ENCODE measurements around the gene SLC25A41.

The SLC25A41 gene

DNA sequence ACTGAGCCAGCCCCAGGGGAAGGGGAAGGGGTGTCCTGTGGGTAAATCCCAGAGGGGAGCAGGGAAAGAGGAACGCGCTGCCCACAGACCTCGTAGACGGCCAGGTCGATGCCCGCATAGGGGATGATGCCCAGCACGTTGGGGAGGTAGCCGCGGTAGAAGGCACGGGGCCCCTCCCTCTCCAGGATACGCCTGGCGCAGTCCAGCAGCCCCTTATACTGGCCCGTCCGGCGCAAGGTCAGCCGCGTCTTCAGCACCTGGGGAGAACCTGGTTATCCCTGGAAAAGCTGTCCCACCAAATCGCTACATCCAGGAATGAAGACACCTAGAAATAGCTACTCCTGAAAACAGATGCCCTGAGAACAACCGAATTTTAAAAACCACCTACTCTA, 18.7 kb upstream of the SLC25A41 start:
- TF ChIP-seq, protein P1, sequence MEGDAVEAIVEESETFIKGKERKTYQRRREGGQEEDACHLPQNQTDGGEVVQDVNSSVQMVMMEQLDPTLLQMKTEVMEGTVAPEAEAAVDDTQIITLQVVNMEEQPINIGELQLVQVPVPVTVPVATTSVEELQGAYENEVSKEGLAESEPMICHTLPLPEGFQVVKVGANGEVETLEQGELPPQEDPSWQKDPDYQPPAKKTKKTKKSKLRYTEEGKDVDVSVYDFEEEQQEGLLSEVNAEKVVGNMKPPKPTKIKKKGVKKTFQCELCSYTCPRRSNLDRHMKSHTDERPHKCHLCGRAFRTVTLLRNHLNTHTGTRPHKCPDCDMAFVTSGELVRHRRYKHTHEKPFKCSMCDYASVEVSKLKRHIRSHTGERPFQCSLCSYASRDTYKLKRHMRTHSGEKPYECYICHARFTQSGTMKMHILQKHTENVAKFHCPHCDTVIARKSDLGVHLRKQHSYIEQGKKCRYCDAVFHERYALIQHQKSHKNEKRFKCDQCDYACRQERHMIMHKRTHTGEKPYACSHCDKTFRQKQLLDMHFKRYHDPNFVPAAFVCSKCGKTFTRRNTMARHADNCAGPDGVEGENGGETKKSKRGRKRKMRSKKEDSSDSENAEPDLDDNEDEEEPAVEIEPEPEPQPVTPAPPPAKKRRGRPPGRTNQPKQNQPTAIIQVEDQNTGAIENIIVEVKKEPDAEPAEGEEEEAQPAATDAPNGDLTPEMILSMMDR (IDR thresholded peaks at IDR 0.05; ENCODE audit: low read depth, low read length): no peak
- no peak overlapping the region for H3K4me3 ChIP-seq (ENCODE audit: low read depth, low read length)

DNA sequence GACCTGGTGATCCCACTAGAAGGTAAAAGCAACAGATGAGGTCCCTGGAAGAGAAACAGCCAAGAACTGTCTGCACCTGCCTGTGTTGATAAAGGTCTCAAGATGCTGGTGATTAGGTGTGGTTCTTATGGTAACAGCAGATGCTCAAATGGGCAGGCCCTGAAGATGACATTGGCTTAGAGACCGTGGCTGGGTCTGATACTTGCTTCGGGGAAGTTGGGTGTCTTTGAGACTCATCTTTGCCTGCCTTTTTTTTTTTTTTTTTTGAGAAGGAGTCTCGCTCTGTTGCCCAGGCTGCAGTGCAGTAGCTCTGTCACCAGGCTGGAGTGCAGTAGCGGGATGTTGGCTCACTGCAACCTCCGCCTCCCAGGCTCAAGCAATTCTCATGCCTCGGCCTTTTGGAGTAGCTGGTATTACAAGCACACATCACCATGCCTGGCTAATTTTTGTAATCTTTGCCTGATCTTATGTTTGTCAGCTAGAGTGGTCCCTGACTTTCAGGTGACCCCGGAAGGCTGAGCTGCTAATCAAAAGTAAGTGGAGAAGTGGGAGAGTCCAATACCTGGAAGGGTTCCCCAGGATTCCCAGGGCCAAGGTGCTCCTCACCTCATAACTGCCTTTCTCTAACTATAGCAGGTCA, 18.1 kb upstream of the SLC25A41 start:
- TF ChIP-seq, protein P1 (IDR thresholded peaks at IDR 0.05; ENCODE audit: low read depth, low read length): no peak
- no peak overlapping the region for H3K4me3 ChIP-seq (ENCODE audit: low read depth, low read length)

DNA sequence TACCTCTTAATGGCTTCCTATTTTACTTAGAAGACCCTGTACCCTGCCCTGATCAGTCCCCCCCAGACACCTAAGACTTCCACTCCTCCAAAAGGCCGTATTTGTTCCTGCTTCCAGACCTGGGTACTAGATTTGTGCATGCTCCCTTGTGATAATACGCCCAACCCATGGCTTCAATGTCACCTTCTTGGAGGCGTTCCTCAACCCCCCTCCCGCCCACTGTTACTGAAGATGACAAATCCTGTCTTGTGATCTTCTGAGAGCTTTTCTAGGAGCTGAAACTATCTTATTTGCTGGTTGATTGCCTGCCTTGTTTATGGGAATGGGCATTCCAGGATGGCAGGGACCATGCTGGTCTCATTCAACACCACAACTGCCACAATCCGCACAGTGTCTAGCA, 16.6 kb upstream of the SLC25A41 start:
- H3K4me3 ChIP-seq (ENCODE audit: low read depth, low read length): no peak overlapping the region
- TF ChIP-seq, protein P1 (IDR thresholded peaks at IDR 0.05; ENCODE audit: low read depth, low read length): no peak

DNA sequence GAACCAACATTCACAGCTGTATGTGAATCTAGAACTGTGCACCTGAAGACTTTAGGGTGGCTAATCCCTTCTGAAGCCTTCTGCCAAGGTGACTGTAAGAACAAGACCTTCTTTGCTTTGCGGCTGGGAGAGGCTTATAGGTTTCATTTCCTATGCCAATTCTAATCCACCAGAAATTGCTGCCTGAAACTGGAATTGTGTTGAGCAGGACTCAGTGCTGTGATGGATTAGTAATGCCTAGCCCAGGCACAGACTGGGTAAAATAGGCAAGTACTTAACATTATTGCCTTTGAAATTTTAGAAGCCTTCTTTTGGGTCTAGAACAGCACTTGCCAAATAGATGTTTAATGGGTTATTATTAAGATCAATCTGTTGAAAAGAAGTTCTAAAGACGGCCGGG, 14.5 kb upstream of the SLC25A41 start:
- TF ChIP-seq, protein P1 (IDR thresholded peaks at IDR 0.05; ENCODE audit: low read depth, low read length): no peak
- H3K4me3 ChIP-seq (ENCODE audit: low read depth, low read length): no peak overlapping the region

DNA sequence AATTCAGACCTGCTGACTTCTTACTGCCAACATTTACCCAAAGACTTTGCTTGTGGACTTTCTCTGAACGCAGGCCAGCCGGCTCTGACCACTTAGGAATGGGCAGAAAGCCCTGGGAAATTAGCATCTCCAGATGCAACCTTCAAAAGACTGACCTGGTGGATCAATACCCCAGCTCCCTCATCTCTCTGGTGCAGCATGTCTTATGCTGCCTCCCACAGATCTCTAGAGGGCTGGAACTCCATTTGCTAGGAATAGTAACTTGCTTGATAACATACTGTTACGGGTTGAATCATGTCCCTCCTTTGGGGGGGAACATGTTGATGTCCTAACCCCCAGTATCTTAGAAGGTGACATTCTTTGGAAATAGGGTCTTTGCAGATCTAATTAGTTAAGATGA, 12.9 kb upstream of the SLC25A41 start:
- TF ChIP-seq, protein P1 (IDR thresholded peaks at IDR 0.05; ENCODE audit: low read depth, low read length): no peak
- no peak overlapping the region for H3K4me3 ChIP-seq (ENCODE audit: low read depth, low read length)

DNA sequence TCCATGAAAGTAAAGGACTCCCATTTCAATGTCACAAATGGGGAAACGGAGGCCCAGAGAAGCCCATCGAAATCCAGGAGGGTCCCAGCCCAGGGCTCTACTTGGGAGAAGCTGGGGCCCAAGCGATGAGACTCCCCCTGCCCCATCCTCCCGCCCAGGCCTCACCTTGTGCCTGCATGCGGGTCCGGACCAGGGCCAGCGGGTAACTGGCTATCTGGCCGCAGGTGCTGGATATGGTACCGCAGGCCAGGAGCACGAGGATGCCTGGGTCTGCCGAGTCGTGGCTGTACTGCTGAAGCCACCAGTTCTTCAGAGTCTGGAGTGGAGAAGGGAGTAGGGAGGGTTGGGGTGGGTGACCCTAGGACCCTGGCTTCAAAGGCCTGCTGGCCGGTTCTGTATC, 10.4 kb upstream of the SLC25A41 start:
- TF ChIP-seq, protein P1 (IDR thresholded peaks at IDR 0.05; ENCODE audit: low read depth, low read length): no peak
- H3K4me3 ChIP-seq (ENCODE audit: low read depth, low read length): no peak overlapping the region

DNA sequence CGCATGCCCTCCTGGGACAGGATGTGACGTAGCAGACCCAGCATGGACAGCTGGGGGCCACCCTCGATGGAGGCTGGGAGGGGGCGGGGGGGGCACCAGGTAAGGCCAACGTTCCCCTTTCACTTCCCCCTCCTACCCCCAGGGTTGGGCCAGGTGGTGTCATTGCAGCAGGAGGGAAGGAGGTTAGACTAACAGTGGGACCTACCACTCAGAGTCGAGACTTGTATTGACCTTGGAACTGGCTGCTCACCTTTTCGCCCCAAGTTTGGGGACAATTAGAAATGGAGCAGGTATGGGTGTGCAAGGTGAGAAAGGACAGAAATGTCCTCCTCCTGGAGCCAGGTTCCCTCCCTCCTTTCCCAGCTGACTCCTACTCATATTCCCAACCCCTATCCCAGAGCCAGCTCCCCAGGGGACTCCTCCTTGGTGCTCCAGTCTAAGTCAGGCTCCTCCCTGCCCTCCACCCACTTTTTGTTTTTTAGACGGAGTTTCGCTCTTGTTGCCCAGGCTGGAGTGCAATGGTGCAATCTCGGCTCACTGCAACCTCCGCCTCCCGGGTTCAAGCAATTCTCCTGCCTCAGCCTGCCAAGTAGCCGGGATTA, 8.6 kb upstream of the SLC25A41 start:
- no peak overlapping the region for H3K4me3 ChIP-seq (ENCODE audit: low read depth, low read length)
- TF ChIP-seq, protein P1 (IDR thresholded peaks at IDR 0.05; ENCODE audit: low read depth, low read length): no peak
